Fibroblast of lung (primary cell): ENCODE results near the gene INPP5A. TPM values are rescaled to one million over a fixed set of nuclear protein-coding genes. Genes with fewer than 3 reads are reported as not detected.
"Not testable (repeated sequence)": the region's sequence is repeated elsewhere in the genome, so short reads cannot be mapped to it uniquely, and the experiment has no call there.

ENCODE experiments used
- DNase-seq, 2 donors: peaks; one replicate each; pipeline versions ENCODE4 v3.0.0 to v3.0.0-alpha.2; 2010; ENCODE audit warnings: low read depth in 2 of 2
- H2AFZ ChIP-seq: 2 replicates; pipeline ENCODE4 v1.5.1; 2012; ENCODE audit warnings: low read length, control low read depth, inconsistent platforms
- H3K27ac ChIP-seq: 2 replicates; pipeline ENCODE4 v1.5.1; 2011; ENCODE audit warnings: low read length, control low read depth; ENCODE audit not compliant: insufficient read depth
- H3K27me3 ChIP-seq: 2 replicates; pipeline ENCODE4 v1.5.1; 2011; ENCODE audit warnings: mild to moderate bottlenecking, low read length; ENCODE audit not compliant: control insufficient read depth, insufficient read depth
- H3K36me3 ChIP-seq: 2 replicates; pipeline ENCODE4 v1.5.1; 2011; ENCODE audit warnings: low read length; ENCODE audit not compliant: control insufficient read depth, insufficient read depth
- H3K4me1 ChIP-seq: 2 replicates; pipeline ENCODE4 v1.5.1; 2011; ENCODE audit warnings: low read length; ENCODE audit not compliant: control insufficient read depth, insufficient read depth; ENCODE audit errors: extremely low read depth
- H3K4me2 ChIP-seq: 2 replicates; pipeline ENCODE4 v1.5.1; 2011; ENCODE audit warnings: low read length, control low read depth; ENCODE audit not compliant: insufficient read depth; ENCODE audit errors: extremely low read depth
- H3K4me3 ChIP-seq, 4 experiments: fragments of 200-600 bp in 1 of 4; sonication (generic) in 1 of 4; replicated peaks in 1 of 4; 2 replicates each; pipeline ENCODE4 v1.5.1; 2011 to 2016; ENCODE audit warnings: low read length in 4 of 4, low read depth in 3 of 4, mild to moderate bottlenecking in 3 of 4, control low read depth in 2 of 4, inconsistent platforms in 1 of 4, mixed read lengths in 1 of 4; ENCODE audit not compliant: insufficient read depth in 1 of 4; ENCODE audit errors: control extremely low read depth in 1 of 4
- H3K79me2 ChIP-seq: 2 replicates; pipeline ENCODE4 v1.5.1; 2012; ENCODE audit warnings: mild to moderate bottlenecking, low read length, inconsistent platforms; ENCODE audit not compliant: control insufficient read depth, insufficient read depth
- H3K9ac ChIP-seq: 2 replicates; pipeline ENCODE4 v1.5.1; 2011; ENCODE audit warnings: mild to moderate bottlenecking, low read length, control low read depth; ENCODE audit not compliant: insufficient read depth
- H3K9me3 ChIP-seq: 2 replicates; pipeline ENCODE4 v1.5.1; 2012; ENCODE audit warnings: low read depth, low read length; ENCODE audit not compliant: control insufficient read depth, insufficient read depth
- H4K20me1 ChIP-seq: 2 replicates; pipeline ENCODE4 v1.5.1; 2011; ENCODE audit warnings: low read length; ENCODE audit not compliant: control insufficient read depth, insufficient read depth; ENCODE audit errors: extremely low read depth
- EZH2 ChIP-seq: IDR thresholded peaks from 2 replicates; pipeline ENCODE4 v1.5.1; 2012; ENCODE audit warnings: low read length, control low read depth, mild to moderate bottlenecking; ENCODE audit errors: missing control alignments
- polyA plus RNA-seq, 2 donors: library from polyadenylated mRNA; depleted of rRNA in 1 of 2; stranded (reverse) in 1 of 2; unstranded in 1 of 2; fragments of >200 nt; gene quantifications; 2 replicates each; pipeline ENCODE4 v1.2.1, GENCODE V29; 2011 to 2012; ENCODE audit warnings: missing spikeins in 1 of 2
- total RNA-seq: library from RNA; depleted of rRNA; stranded (reverse); fragments of >200 nt; gene quantifications from 2 replicates; pipeline ENCODE4 v1.2.1, GENCODE V29; 2014
- TF ChIP-seq, protein P1 (sequence below), 2 donors: IDR thresholded peaks in 1 of 2; conservative IDR thresholded peaks in 1 of 2; 1 replicate in 1 of 2; 2 replicates in 1 of 2; pipeline ENCODE4 v1.5.1; 2011 to 2012; ENCODE audit warnings: low read length in 2 of 2, control low read depth in 1 of 2, inconsistent platforms in 1 of 2, low read depth in 1 of 2, mild to moderate bottlenecking in 1 of 2

INPP5A gene
- total and polyA plus RNA-seq, 2 donors (not counting 1 experiment from before 2014, with no cell fraction given) = 24.6 to 39.9 TPM

DNA sequence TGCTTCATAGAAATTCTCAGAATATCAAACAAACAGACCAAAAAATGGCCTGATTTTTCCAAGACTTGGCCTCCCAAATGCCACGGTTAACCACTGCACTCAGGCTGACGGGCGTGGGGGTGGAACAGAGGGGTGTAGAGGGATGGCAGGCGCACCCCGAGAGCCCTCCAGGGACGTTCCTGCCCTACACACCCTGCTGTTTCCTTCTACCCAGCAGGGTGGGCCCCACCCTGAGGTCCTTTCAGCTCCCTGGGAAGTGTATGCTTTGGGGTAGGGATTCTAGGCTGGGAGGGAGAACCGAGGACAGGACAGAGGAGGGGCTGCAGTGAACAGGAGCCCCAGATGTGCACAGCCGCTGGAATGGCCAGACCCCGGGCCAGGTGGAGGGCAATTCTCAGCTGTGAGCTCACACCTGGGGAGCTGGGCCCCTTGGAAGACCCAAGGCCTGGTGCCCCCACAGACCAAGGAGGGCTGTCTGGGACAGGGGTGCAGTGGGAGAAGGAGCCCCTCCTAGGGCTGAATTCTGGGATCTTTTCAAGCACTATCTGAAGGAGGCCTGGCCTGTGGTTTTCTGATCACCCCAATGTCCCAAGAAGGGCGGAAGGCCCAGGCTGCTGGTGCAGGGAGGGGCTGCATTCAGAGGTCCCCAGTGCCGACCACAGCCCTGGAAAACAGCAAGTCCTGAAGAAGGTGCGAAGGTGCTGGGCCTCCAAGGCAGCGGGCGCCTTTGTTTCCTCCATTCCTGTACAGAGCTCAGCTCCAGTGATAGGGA is 32.9 kb upstream of the INPP5A start:
- no peak overlapping the region for H3K4me3 ChIP-seq
- no peaks in the 10 kb centered on the region for H3K36me3 ChIP-seq
- no peaks in the 10 kb centered on the region for H3K9me3 ChIP-seq
- no peak overlapping the region for H3K27ac ChIP-seq
- H2AFZ ChIP-seq = no peak overlapping the region
- peaks cover 4% of the 10 kb centered on the region for H3K4me1 ChIP-seq
- no peak overlapping the region for H3K4me2 ChIP-seq
- H3K27me3 ChIP-seq = peaks cover 15% of the 10 kb centered on the region
- H4K20me1 ChIP-seq = no peaks in the 10 kb centered on the region
- no peak overlapping the region for H3K9ac ChIP-seq
- TF ChIP-seq, protein P1, sequence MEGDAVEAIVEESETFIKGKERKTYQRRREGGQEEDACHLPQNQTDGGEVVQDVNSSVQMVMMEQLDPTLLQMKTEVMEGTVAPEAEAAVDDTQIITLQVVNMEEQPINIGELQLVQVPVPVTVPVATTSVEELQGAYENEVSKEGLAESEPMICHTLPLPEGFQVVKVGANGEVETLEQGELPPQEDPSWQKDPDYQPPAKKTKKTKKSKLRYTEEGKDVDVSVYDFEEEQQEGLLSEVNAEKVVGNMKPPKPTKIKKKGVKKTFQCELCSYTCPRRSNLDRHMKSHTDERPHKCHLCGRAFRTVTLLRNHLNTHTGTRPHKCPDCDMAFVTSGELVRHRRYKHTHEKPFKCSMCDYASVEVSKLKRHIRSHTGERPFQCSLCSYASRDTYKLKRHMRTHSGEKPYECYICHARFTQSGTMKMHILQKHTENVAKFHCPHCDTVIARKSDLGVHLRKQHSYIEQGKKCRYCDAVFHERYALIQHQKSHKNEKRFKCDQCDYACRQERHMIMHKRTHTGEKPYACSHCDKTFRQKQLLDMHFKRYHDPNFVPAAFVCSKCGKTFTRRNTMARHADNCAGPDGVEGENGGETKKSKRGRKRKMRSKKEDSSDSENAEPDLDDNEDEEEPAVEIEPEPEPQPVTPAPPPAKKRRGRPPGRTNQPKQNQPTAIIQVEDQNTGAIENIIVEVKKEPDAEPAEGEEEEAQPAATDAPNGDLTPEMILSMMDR (conservative IDR thresholded peaks at IDR 0.05 in 1 of 2, IDR thresholded peaks at IDR 0.05 in 1 of 2; ENCODE audit: low read depth in 1 of 2, low read length in 2 of 2) = no peak
- no peak for TF ChIP-seq EZH2
- DNase-seq = no peak
- no peaks in the 10 kb centered on the region for H3K79me2 ChIP-seq

DNA sequence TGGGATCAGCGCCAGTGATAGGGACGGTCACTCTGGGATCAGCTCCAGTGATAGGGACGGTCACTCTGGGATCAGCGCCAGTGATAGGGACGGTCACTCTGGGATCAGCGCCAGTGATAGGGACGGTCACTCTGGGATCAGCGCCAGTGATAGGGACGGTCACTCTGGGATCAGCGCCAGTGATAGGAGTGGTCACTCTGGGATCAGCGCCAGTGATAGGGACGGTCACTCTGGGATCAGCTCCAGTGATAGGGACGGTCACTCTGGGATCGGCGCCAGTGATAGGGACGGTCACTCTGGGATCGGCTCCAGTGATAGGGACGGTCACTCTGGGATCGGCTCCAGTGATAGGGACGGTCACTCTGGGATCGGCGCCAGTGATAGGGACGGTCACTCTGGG is 32.0 kb upstream of the INPP5A start:
- H3K27me3 ChIP-seq = peaks cover 13% of the 10 kb centered on the region
- H3K36me3 ChIP-seq, H2AFZ ChIP-seq, H3K79me2 ChIP-seq, DNase-seq, H4K20me1 ChIP-seq, H3K9me3 ChIP-seq, H3K27ac ChIP-seq, H3K9ac ChIP-seq, H3K4me3 ChIP-seq, H3K4me2 ChIP-seq, H3K4me1 ChIP-seq: not testable (repeated sequence)

DNA sequence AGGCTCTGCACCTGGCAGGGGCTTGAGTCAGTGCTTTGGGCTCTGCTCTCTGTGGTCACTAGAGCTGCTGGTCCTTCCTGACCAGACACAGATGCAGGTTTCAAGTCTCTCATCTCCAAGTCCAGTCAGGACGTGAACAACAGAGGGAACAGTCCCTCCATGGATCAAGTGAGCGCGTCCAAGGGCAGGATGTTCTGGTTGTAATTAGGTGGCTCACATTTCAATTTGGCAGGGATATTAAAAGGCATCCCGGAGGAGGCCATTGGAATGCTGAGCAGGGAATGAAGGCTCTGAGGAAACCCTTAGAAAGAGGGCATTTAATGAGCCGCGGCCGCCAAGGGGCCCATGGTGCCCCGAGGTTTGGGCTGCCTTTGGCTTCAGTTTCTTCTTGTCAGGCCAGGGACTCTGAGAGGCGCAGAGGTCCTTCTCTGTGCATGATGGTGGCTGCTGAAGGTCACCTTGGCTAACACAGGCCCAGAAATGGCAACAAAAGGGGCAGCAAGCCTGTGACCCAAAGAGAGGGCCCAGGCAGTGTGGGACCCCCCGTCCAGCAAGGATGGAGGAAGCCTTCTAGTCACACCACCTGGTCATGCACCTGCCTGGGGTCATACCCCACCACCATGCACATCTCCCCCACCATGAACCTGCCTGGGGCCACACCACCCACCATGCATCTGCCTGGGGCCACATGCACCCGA is 30.7 kb upstream of the INPP5A start:
- Histone ChIP-seq H4K20me1 (no peaks in the 10 kb centered on the region), H3K9me3 (no peaks in the 10 kb centered on the region), H3K4me2 (peak overlapping the region; percentile 15), H2AFZ (no peak overlapping the region), H3K27ac (no peak overlapping the region), H3K36me3 (no peaks in the 10 kb centered on the region), H3K79me2 (no peaks in the 10 kb centered on the region), H3K4me3 (no peak overlapping the region), H3K9ac (no peak overlapping the region), H3K4me1 (peaks cover 4% of the 10 kb centered on the region), H3K27me3 (peaks cover 9% of the 10 kb centered on the region)
- TF ChIP-seq, protein P1 (conservative IDR thresholded peaks at IDR 0.05 in 1 of 2, IDR thresholded peaks at IDR 0.05 in 1 of 2; ENCODE audit: low read depth in 1 of 2, low read length in 2 of 2) = no peak
- no peak for TF ChIP-seq EZH2
- peak; percentile 59 to 67 for DNase-seq
